NCI-H2196 (cell line): ENCODE results near the gene WBP4.
A peak's percentile ranks its signal among the peaks of the same experiment; 100 is the strongest.
"Not testable (repeated sequence)": the region's sequence is repeated elsewhere in the genome, so short reads cannot be mapped to it uniquely, and the experiment has no call there.

Source experiments
- DNase-seq: peaks from one replicate; lab custom pipeline; 2025; ENCODE audit not compliant: unreplicated experiment; lab: John Stamatoyannopoulos, UW

The WBP4 gene

GRCh38 chr13:41042419-41042818 lies 18.9 kb upstream of the WBP4 start:
- DNase-seq, result not testable (repeated sequence)

- no peak for DNase-seq
Measured at GRCh38 chr13:41048640-41049039, 12.7 kb upstream of the WBP4 start.

GRCh38 chr13:41049480-41050440 lies 11.5 kb upstream of the WBP4 start:
- no peak for DNase-seq

GRCh38 chr13:41052441-41052840 lies 8.9 kb upstream of the WBP4 start:
- no peak for DNase-seq

- no peak for DNase-seq
Measured at GRCh38 chr13:41053384-41053826, 7.9 kb upstream of the WBP4 start.

- peak; percentile 11 for DNase-seq
Measured at GRCh38 chr13:41054212-41054877, 7.0 kb upstream of the WBP4 start.

GRCh38 chr13:41054919-41055619 lies 6.2 kb upstream of the WBP4 start:
- no peak for DNase-seq

GRCh38 chr13:41056194-41056593 lies 5.1 kb upstream of the WBP4 start:
- no peak for DNase-seq

GRCh38 chr13:41056826-41057711 lies 4.2 kb upstream of the WBP4 start:
- DNase-seq, result no peak

GRCh38 chr13:41058295-41059070 lies 2.8 kb upstream of the WBP4 start:
- DNase-seq, result no peak

- no peak for DNase-seq
Measured at GRCh38 chr13:41059456-41060081, 1.7 kb upstream of the WBP4 start.

- DNase-seq, result peak; percentile 57
Measured at GRCh38 chr13:41060082-41060723, 1.1 kb upstream of the WBP4 start.

- DNase-seq, result peak; percentile 49
Measured at GRCh38 chr13:41060724-41061074, 610 bp upstream of the WBP4 start.

- DNase-seq, result peak; percentile 44
Measured at GRCh38 chr13:41061914-41062837, 867 bp downstream of the WBP4 start.

GRCh38 chr13:41064493-41064892 lies 3.2 kb downstream of the WBP4 start:
- DNase-seq, result no peak

GRCh38 chr13:41065078-41065477 lies 3.8 kb downstream of the WBP4 start:
- DNase-seq, result no peak

- no peak for DNase-seq
Measured at GRCh38 chr13:41074523-41074922, 13.2 kb downstream of the WBP4 start.

- DNase-seq, result peak; percentile 29
Measured at GRCh38 chr13:41075034-41075433, 13.7 kb downstream of the WBP4 start.
